ENCODE data around the gene GLIS2. TPM values are rescaled to one million over a fixed set of nuclear protein-coding genes. Genes with fewer than 3 reads are reported as not detected.

The GLIS2 gene
- total and polyA plus RNA-seq, 7 experiments from 2014 or later: 0.53 TPM; not detected in 6

GRCh38 chr16:4283939-4284338, 31.9 kb upstream of the GLIS2 start:
- Mint-ChIP-seq H3K9me3 (peaks cover 0 to 3% (median 0%) of the 10 kb centered on the region in 11 donors), H3K36me3 (peaks cover 0 to 4% (median 0%) of the 10 kb centered on the region in 5 donors), H3K27me3 (peaks cover 5 to 20% (median 11%) of the 10 kb centered on the region in 5 donors), H3K27ac (no peak overlapping the region), H3K4me1 (peaks cover 4 to 12% (median 5%) of the 10 kb centered on the region in 7 donors), H3K4me3 (no peak overlapping the region)
- no peaks in the 10 kb centered on the region for H3K9me3 ChIP-seq (ENCODE audit: control insufficient read depth in 2 of 3, low read length in 3 of 3)
- DNase-seq (no peak), ATAC-seq (no peak)
- POLR2A ChIA-PET: interaction anchor here (0.9 kb wide), 1 partner anchor 9 kb away, joined by 3 read pairs; no protein-coding TSS in a partner anchor
- no peak overlapping the region for H3K27ac ChIP-seq (ENCODE audit: low read depth, low read length)
- CTCF ChIA-PET: interaction anchor here (0.8 kb wide), 1 partner anchor 43 kb away, joined by 3 read pairs; no protein-coding TSS in a partner anchor
- intact Hi-C loops (cut with micrococcal nuclease): no loop called here
- H3K36me3 ChIP-seq (ENCODE audit: control insufficient read depth in 2 of 3, insufficient read depth in 3 of 3, low read length in 3 of 3): no peaks in the 10 kb centered on the region
- H3K4me1 ChIP-seq (ENCODE audit: control insufficient read depth in 2 of 2, insufficient read depth in 2 of 2, low read length in 2 of 2): peaks cover 6 to 7% of the 10 kb centered on the region in 2 donors
- no peak overlapping the region for H3K4me3 ChIP-seq (ENCODE audit: low read length)
- no peaks in the 10 kb centered on the region for H3K27me3 ChIP-seq (ENCODE audit: control insufficient read depth in 2 of 2, insufficient read depth in 2 of 2, low read length in 2 of 2)

- Mint-ChIP-seq H3K27me3 (peaks cover 5 to 20% (median 11%) of the 10 kb centered on the region in 5 donors), H3K27ac (no peak overlapping the region), H3K9me3 (peaks cover 0 to 3% (median 0%) of the 10 kb centered on the region in 11 donors), H3K4me1 (peaks cover 4 to 12% (median 5%) of the 10 kb centered on the region in 7 donors), H3K36me3 (peaks cover 0 to 4% (median 0%) of the 10 kb centered on the region in 5 donors), H3K4me3 (no peak overlapping the region)
- ATAC-seq (no peak), DNase-seq (no peak)
- intact Hi-C loops (cut with micrococcal nuclease): no loop called here
- H3K4me3 ChIP-seq (ENCODE audit: low read length): no peak overlapping the region
- no peaks in the 10 kb centered on the region for H3K27me3 ChIP-seq (ENCODE audit: control insufficient read depth in 2 of 2, insufficient read depth in 2 of 2, low read length in 2 of 2)
- H3K4me1 ChIP-seq (ENCODE audit: control insufficient read depth in 2 of 2, insufficient read depth in 2 of 2, low read length in 2 of 2): peaks cover 6 to 7% of the 10 kb centered on the region in 2 donors
- ChIA-PET CTCF (interaction anchor here (1.7 kb wide), 1 partner anchor 30 kb away, joined by 5 read pairs; no protein-coding TSS in a partner anchor), POLR2A (no interaction called here)
- H3K27ac ChIP-seq (ENCODE audit: low read depth, low read length): no peak overlapping the region
- no peaks in the 10 kb centered on the region for H3K36me3 ChIP-seq (ENCODE audit: control insufficient read depth in 2 of 3, insufficient read depth in 3 of 3, low read length in 3 of 3)
- no peaks in the 10 kb centered on the region for H3K9me3 ChIP-seq (ENCODE audit: control insufficient read depth in 2 of 3, low read length in 3 of 3)
Measured at GRCh38 chr16:4285167-4285566, 30.7 kb upstream of the GLIS2 start.

GRCh38 chr16:4288148-4288921, 27.5 kb upstream of the GLIS2 start:
- peaks cover 4 to 11% (median 5%) of the 10 kb centered on the region in 7 donors for H3K4me1 Mint-ChIP-seq
- CTCF ChIA-PET: interaction anchor here (0.6 to 3.6 kb wide), 13 partner anchors 10 to 733 kb away, joined by 3 to 21 read pairs (median 4); no protein-coding TSS in a partner anchor
- Histone ChIP-seq H3K9me3 (ENCODE audit: control insufficient read depth in 2 of 3, low read length in 3 of 3) (no peaks in the 10 kb centered on the region), H3K27me3 (ENCODE audit: control insufficient read depth in 2 of 2, insufficient read depth in 2 of 2, low read length in 2 of 2) (no peaks in the 10 kb centered on the region), H3K4me1 (ENCODE audit: control insufficient read depth in 2 of 2, insufficient read depth in 2 of 2, low read length in 2 of 2) (peaks cover 6 to 7% of the 10 kb centered on the region in 2 donors), H3K36me3 (ENCODE audit: control insufficient read depth in 2 of 3, insufficient read depth in 3 of 3, low read length in 3 of 3) (no peaks in the 10 kb centered on the region), H3K27ac (ENCODE audit: low read depth, low read length) (no peak overlapping the region), H3K4me3 (ENCODE audit: low read length) (no peak overlapping the region)
- peaks cover 5 to 23% (median 11%) of the 10 kb centered on the region in 5 donors for H3K27me3 Mint-ChIP-seq
- ATAC-seq (peak; percentile 96), DNase-seq (peak; percentile 61 to 86 (median 76))
- peak overlapping the region in 2 of 9 donors; percentile 18 to 49 for H3K27ac Mint-ChIP-seq
- intact Hi-C loops (cut with micrococcal nuclease): loop anchor here (1.0 to 2.0 kb wide), 6 partner anchors 18 to 297 kb away; no protein-coding TSS in a partner anchor
- H3K9me3 Mint-ChIP-seq: no peaks in the 10 kb centered on the region
- POLR2A ChIA-PET: interaction anchor here (1.2 kb wide), 1 partner anchor 37 kb away, joined by 3 read pairs; no protein-coding TSS in a partner anchor
- no peaks in the 10 kb centered on the region for H3K36me3 Mint-ChIP-seq
- H3K4me3 Mint-ChIP-seq: peak overlapping the region in 1 of 10 donors; percentile 53

- Histone ChIP-seq H3K27me3 (ENCODE audit: control insufficient read depth in 2 of 2, insufficient read depth in 2 of 2, low read length in 2 of 2) (no peaks in the 10 kb centered on the region), H3K4me3 (ENCODE audit: low read length) (no peak overlapping the region), H3K9me3 (ENCODE audit: control insufficient read depth in 2 of 3, low read length in 3 of 3) (no peaks in the 10 kb centered on the region), H3K27ac (ENCODE audit: low read depth, low read length) (no peak overlapping the region), H3K4me1 (ENCODE audit: control insufficient read depth in 2 of 2, insufficient read depth in 2 of 2, low read length in 2 of 2) (peaks cover 6 to 7% of the 10 kb centered on the region in 2 donors), H3K36me3 (ENCODE audit: control insufficient read depth in 2 of 3, insufficient read depth in 3 of 3, low read length in 3 of 3) (no peaks in the 10 kb centered on the region)
- Mint-ChIP-seq H3K36me3 (no peaks in the 10 kb centered on the region), H3K4me1 (peaks cover 3 to 10% (median 5%) of the 10 kb centered on the region in 7 donors), H3K27ac (peak overlapping the region in 2 of 9 donors; percentile 10 to 45), H3K27me3 (peaks cover 0 to 13% (median 0%) of the 10 kb centered on the region in 5 donors), H3K4me3 (no peak overlapping the region), H3K9me3 (no peaks in the 10 kb centered on the region)
- no peak for ATAC-seq
- DNase-seq: no peak
- intact Hi-C loops (cut with micrococcal nuclease): no loop called here
- ChIA-PET POLR2A (no interaction called here), CTCF (interaction anchor here (0.7 to 3.6 kb wide), 6 partner anchors 16 to 351 kb away, joined by 3 to 21 read pairs (median 6); no protein-coding TSS in a partner anchor)
Measured at GRCh38 chr16:4290236-4290830, 25.5 kb upstream of the GLIS2 start.

GRCh38 chr16:4291699-4292098, 24.2 kb upstream of the GLIS2 start:
- ChIA-PET CTCF (interaction anchor here (3.6 kb wide), 1 partner anchor 36 kb away, joined by 17 read pairs; no protein-coding TSS in a partner anchor), POLR2A (no interaction called here)
- Mint-ChIP-seq H3K4me1 (peaks cover 3 to 10% (median 5%) of the 10 kb centered on the region in 7 donors), H3K27ac (no peak overlapping the region), H3K4me3 (no peak overlapping the region), H3K9me3 (no peaks in the 10 kb centered on the region), H3K27me3 (peaks cover 0 to 13% (median 0%) of the 10 kb centered on the region in 5 donors), H3K36me3 (no peaks in the 10 kb centered on the region)
- H3K36me3 ChIP-seq (ENCODE audit: control insufficient read depth in 2 of 3, insufficient read depth in 3 of 3, low read length in 3 of 3): no peaks in the 10 kb centered on the region
- ATAC-seq (no peak), DNase-seq (no peak)
- H3K4me3 ChIP-seq (ENCODE audit: low read length): no peak overlapping the region
- intact Hi-C loops (cut with micrococcal nuclease): no loop called here
- H3K4me1 ChIP-seq (ENCODE audit: control insufficient read depth in 2 of 2, insufficient read depth in 2 of 2, low read length in 2 of 2): peaks cover 6 to 7% of the 10 kb centered on the region in 2 donors
- no peaks in the 10 kb centered on the region for H3K27me3 ChIP-seq (ENCODE audit: control insufficient read depth in 2 of 2, insufficient read depth in 2 of 2, low read length in 2 of 2)
- H3K27ac ChIP-seq (ENCODE audit: low read depth, low read length): no peak overlapping the region
- H3K9me3 ChIP-seq (ENCODE audit: control insufficient read depth in 2 of 3, low read length in 3 of 3): no peaks in the 10 kb centered on the region

GRCh38 chr16:4293181-4293716, 22.6 kb upstream of the GLIS2 start:
- Mint-ChIP-seq H3K27ac (no peak overlapping the region), H3K4me3 (no peak overlapping the region), H3K27me3 (peaks cover 0 to 13% (median 0%) of the 10 kb centered on the region in 5 donors), H3K9me3 (no peaks in the 10 kb centered on the region), H3K36me3 (no peaks in the 10 kb centered on the region), H3K4me1 (peaks cover 0 to 8% (median 5%) of the 10 kb centered on the region in 7 donors)
- CTCF ChIA-PET: interaction anchor here (0.5 to 1.5 kb wide), 2 partner anchors 35 to 40 kb away, joined by 3 to 4 read pairs; no protein-coding TSS in a partner anchor
- Histone ChIP-seq H3K27ac (ENCODE audit: low read depth, low read length) (no peak overlapping the region), H3K27me3 (ENCODE audit: control insufficient read depth in 2 of 2, insufficient read depth in 2 of 2, low read length in 2 of 2) (no peaks in the 10 kb centered on the region), H3K4me1 (ENCODE audit: control insufficient read depth in 2 of 2, insufficient read depth in 2 of 2, low read length in 2 of 2) (peaks cover 4 to 5% of the 10 kb centered on the region in 2 donors), H3K4me3 (ENCODE audit: low read length) (no peak overlapping the region), H3K36me3 (ENCODE audit: control insufficient read depth in 2 of 3, insufficient read depth in 3 of 3, low read length in 3 of 3) (no peaks in the 10 kb centered on the region), H3K9me3 (ENCODE audit: control insufficient read depth in 2 of 3, low read length in 3 of 3) (no peaks in the 10 kb centered on the region)
- ATAC-seq (no peak), DNase-seq (no peak)
- POLR2A ChIA-PET: interaction anchor here (0.9 kb wide), 1 partner anchor 22 kb away, joined by 3 read pairs; no protein-coding TSS in a partner anchor
- intact Hi-C loops (cut with micrococcal nuclease): no loop called here

Data from naive thymus-derived CD4-positive, alpha-beta T cell (primary cell).